ENCODE data around the gene TOM1.

- TF ChIP-seq POLR2A (IDR thresholded peaks at IDR 0.05) (no peak), POLR2AphosphoS5 (IDR thresholded peaks at IDR 0.05) (peak; percentile 76 to 95 (median 82))
- TF ChIP-seq, protein P1, sequence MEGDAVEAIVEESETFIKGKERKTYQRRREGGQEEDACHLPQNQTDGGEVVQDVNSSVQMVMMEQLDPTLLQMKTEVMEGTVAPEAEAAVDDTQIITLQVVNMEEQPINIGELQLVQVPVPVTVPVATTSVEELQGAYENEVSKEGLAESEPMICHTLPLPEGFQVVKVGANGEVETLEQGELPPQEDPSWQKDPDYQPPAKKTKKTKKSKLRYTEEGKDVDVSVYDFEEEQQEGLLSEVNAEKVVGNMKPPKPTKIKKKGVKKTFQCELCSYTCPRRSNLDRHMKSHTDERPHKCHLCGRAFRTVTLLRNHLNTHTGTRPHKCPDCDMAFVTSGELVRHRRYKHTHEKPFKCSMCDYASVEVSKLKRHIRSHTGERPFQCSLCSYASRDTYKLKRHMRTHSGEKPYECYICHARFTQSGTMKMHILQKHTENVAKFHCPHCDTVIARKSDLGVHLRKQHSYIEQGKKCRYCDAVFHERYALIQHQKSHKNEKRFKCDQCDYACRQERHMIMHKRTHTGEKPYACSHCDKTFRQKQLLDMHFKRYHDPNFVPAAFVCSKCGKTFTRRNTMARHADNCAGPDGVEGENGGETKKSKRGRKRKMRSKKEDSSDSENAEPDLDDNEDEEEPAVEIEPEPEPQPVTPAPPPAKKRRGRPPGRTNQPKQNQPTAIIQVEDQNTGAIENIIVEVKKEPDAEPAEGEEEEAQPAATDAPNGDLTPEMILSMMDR (IDR thresholded peaks at IDR 0.05 in 8 of 11, conservative IDR thresholded peaks at IDR 0.05 in 3 of 11): peak in 2 of 11 experiments; percentile 15 to 19
Observed at GRCh38 chr22:35376728-35377472, 77.2 kb downstream of the TOM1 start.
